AG04450 (cell line): ENCODE measurements around the gene AVP. TPM values are rescaled to one million over a fixed set of nuclear protein-coding genes. Genes with fewer than 3 reads are reported as not detected.

Experiments
- CTCF ChIA-PET: fragments of 300-600, 350-600 bp; formaldehyde crosslinking; extraction: SDS; loops from one replicate; lab custom pipeline; 2022; ENCODE audit warnings: antibody characterized with exemption, inconsistent platforms; lab: Charles Lee
- POLR2A ChIA-PET: fragments of 350-600 bp; formaldehyde crosslinking; extraction: SDS; loops from one replicate; lab custom pipeline; 2021; ENCODE audit warnings: antibody characterized with exemption, inconsistent platforms; lab: Yijun Ruan, JAX
- DNase-seq: peaks from one replicate; pipeline ENCODE4 v3.0.0-alpha.2; 2011; ENCODE audit warnings: low read depth, low spot score
- H3K27ac ChIP-seq: one replicate; pipeline ENCODE4 v1.5.1; 2012; ENCODE audit warnings: low read depth, low read length, control low read depth
- H3K27me3 ChIP-seq: one replicate; pipeline ENCODE4 v1.6.0; 2012; ENCODE audit warnings: low read length; ENCODE audit not compliant: control insufficient read depth, insufficient read depth
- H3K4me3 ChIP-seq: 2 replicates; pipeline ENCODE4 v1.5.1; 2011; ENCODE audit warnings: mild to moderate bottlenecking, low read depth, low read length, control low read depth
- H3K9me3 ChIP-seq: 2 replicates; pipeline ENCODE4 v1.5.1; 2012; ENCODE audit warnings: low read length; ENCODE audit not compliant: control insufficient read depth, insufficient read depth
- polyA plus RNA-seq: library from polyadenylated mRNA; depleted of rRNA; stranded (reverse); fragments of >200 nt; gene quantifications from 2 replicates; pipeline ENCODE4 v1.2.3, GENCODE V29; 2011
- TF ChIP-seq, protein P1 (sequence below): IDR thresholded peaks from 2 replicates; pipeline ENCODE4 v1.5.1; 2011; ENCODE audit warnings: low read depth, low read length, control low read depth, inconsistent platforms

Gene AVP
- polyA plus RNA-seq, 1 experiment, result not detected

DNA sequence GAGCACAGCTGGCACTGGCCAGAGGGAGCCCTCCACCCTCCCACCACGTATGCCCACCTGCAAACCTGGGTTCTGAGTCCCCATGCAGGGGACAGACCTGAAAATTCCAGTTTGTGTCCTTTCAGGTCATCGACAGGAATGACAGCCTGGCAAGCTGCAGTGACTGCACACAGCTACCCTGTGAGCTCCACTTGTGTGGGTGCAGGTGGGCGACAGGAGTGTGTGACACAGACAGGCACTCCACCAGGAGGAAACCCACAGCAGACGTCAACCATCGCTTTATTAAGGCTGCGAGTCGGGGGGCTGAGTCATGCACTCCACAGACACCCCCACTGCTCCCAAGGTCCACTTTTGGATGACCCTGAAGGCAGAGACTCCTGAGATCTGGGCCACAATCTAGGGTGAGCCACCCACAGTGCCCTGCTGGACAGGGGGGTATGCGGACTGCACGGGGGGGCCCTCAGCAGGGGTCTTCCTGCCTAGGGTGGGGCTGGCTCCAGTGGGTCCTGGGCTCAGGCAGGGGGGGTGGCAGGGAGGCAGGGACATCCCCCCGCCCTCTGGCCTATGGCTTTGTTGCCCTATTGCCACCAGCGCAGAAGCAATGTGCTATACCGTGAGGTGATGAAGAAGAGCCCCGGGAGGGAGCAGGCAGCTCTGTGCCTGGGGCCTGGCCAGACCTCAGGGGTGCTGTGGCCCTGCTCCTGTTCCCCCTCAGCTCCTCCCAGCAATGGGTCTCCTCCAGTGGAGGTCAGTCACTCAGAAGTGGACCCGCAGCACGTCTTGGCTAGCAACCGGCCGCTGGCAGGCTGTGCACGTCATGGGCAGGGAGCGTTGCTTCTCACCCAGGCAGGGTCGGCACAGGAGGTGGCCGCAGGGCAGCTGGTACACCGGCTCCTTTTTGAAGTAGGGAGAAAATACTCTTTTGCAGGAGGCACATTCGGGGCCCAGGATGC is 25.1 kb upstream of the AVP start:
- Histone ChIP-seq H3K4me3 (no peak overlapping the region), H3K9me3 (no peaks in the 10 kb centered on the region), H3K27me3 (no peaks in the 10 kb centered on the region), H3K27ac (no peak overlapping the region)
- ChIA-PET CTCF (interaction anchor here (0.5 kb wide), 1 partner anchor 55 kb away, joined by 4 read pairs; no protein-coding TSS in a partner anchor), POLR2A (no interaction called here)
- DNase-seq, result no peak
- TF ChIP-seq, protein P1, sequence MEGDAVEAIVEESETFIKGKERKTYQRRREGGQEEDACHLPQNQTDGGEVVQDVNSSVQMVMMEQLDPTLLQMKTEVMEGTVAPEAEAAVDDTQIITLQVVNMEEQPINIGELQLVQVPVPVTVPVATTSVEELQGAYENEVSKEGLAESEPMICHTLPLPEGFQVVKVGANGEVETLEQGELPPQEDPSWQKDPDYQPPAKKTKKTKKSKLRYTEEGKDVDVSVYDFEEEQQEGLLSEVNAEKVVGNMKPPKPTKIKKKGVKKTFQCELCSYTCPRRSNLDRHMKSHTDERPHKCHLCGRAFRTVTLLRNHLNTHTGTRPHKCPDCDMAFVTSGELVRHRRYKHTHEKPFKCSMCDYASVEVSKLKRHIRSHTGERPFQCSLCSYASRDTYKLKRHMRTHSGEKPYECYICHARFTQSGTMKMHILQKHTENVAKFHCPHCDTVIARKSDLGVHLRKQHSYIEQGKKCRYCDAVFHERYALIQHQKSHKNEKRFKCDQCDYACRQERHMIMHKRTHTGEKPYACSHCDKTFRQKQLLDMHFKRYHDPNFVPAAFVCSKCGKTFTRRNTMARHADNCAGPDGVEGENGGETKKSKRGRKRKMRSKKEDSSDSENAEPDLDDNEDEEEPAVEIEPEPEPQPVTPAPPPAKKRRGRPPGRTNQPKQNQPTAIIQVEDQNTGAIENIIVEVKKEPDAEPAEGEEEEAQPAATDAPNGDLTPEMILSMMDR, result no peak

DNA sequence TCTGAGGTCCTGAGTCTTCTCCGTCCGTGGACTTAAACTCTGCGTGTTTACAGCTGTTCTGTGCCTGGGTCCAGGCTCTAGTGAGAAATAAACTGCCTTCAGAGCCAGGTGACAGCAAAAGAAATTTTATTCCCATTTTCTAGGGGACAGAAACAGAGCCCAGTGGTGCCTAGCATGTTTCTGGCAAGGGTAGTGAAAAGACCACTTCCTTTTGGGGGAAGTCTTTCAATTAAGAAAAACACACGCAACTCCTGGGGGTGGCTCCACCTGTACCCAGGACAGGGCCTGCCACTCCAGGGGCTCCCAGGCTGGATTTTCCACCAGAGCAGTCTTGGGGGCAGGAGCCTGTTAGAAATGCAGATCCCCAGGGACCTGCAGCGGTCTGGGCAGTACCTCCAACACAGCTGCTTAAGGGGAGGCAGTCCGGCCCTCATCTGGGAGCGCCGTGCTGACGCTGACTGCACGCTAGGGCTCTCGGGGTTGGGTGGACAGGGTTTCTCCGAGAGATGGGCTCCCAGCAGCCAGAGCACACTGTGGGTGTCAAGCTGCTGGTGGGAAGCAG is 23.0 kb upstream of the AVP start:
- Histone ChIP-seq H3K4me3 (no peak overlapping the region), H3K27me3 (no peaks in the 10 kb centered on the region), H3K27ac (no peak overlapping the region), H3K9me3 (no peaks in the 10 kb centered on the region)
- ChIA-PET POLR2A (no interaction called here), CTCF (no interaction called here)
- TF ChIP-seq, protein P1, result no peak
- no peak for DNase-seq

DNA sequence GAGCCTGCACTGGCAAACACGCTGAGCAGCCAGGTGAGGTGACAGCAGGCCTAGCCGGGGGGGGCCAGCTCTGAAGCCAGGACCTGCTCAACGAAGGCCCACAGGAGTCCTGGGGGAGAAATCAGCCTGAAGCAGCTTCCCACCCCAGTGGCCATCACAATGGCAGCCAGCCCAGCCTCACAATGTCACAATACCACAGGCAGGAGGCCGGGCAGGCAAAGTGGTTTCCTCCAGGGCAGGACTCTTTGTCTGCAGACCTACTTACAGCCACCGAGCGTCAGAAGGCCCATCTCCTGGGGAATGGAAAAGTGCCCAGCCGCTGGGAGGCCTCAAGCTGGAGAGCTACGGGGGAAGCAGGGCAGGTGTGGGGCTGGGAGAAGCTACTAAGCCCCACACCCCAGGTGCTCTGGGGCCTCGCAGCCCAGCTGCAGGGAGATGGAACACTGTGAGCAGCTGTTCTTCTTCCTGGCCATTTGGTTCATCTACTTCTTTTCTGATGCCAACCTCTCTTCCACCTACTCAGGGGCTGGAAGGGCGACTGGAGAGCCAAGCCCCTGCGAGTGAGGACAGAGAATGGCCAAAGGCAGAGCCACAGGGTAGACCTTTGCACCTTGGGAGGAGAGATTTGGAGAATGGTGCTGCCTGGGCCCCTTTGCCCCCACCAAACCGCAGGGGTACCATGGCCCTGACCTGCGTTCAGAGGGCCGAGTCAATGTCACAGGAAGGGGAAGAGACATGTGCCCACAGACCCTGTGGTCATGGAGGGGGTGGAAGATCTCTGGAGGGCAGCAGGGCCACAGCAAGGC is 22.3 kb upstream of the AVP start:
- Histone ChIP-seq H3K27me3 (no peaks in the 10 kb centered on the region), H3K4me3 (no peak overlapping the region), H3K27ac (no peak overlapping the region), H3K9me3 (no peaks in the 10 kb centered on the region)
- POLR2A ChIA-PET, result no interaction called here
- no peak for DNase-seq
- CTCF ChIA-PET, result no interaction called here
- TF ChIP-seq, protein P1, result no peak

DNA sequence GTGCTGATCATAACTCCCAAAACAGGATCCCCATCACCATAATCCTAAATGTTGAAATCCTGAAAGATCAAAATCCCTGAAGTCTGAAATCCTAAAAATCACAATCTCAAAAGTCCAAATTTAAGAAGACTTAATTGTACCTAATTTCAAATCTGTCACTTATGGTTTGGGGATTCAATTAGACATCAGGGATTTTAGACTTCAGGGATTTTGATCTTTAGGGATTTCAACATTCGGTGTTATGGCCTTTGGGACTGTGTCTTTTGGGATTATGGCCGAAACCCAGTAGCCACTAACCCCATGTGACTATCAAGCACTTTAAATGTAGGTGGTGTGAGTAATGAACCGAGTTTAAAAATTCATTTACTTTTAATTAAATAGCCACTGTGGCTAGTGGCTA is 21.7 kb upstream of the AVP start:
- ChIA-PET CTCF (no interaction called here), POLR2A (no interaction called here)
- no peak for DNase-seq

More for the DNA sequence above, 21.7 kb upstream of the AVP start:
- no peaks in the 10 kb centered on the region for H3K9me3 ChIP-seq
- no peaks in the 10 kb centered on the region for H3K27me3 ChIP-seq
- no peak overlapping the region for H3K4me3 ChIP-seq
- TF ChIP-seq, protein P1, result no peak
- no peak overlapping the region for H3K27ac ChIP-seq
